Neural cell (in vitro differentiated cells): ENCODE results near the gene FNDC10. TPM values are rescaled to one million over a fixed set of nuclear protein-coding genes. Genes with fewer than 3 reads are reported as not detected.

ENCODE experiments used
- H2AFZ ChIP-seq: fragments of 200-600, 300-800 bp; sonication (generic), shearing (Covaris generic); 2 replicates; pipeline ENCODE4 v1.6.0; 2014; ENCODE audit warnings: low read depth, mild to moderate bottlenecking, antibody characterized with exemption, low read length, moderate library complexity
- H3F3A ChIP-seq: fragments of 200-600 bp; shearing (Covaris generic); 2 replicates; pipeline ENCODE4 v1.6.1; 2016; ENCODE audit warnings: mild to moderate bottlenecking, moderate library complexity, mixed read lengths, antibody characterized with exemption, low read length; ENCODE audit not compliant: insufficient read depth, poor library complexity, severe bottlenecking
- H3K27ac ChIP-seq: fragments of 200-600, 300-800 bp; sonication (generic), shearing (Covaris generic); 2 replicates; pipeline ENCODE4 v1.5.1; 2014; ENCODE audit warnings: mild to moderate bottlenecking, low read length, moderate library complexity
- H3K27me3 ChIP-seq: fragments of 300-800, 200-600 bp; sonication (generic), shearing (Covaris generic); 2 replicates; pipeline ENCODE4 v1.6.0; 2014; ENCODE audit warnings: mild to moderate bottlenecking, low read depth, low read length, moderate library complexity; ENCODE audit not compliant: insufficient read depth
- H3K36me3 ChIP-seq: fragments of 300-800, 200-600 bp; sonication (generic), shearing (Covaris generic); 2 replicates; pipeline ENCODE4 v1.5.1; 2014; ENCODE audit warnings: mild to moderate bottlenecking, antibody characterized with exemption, low read length, moderate library complexity; ENCODE audit not compliant: insufficient read depth
- H3K4me2 ChIP-seq: fragments of 300-800, 200-600 bp; sonication (generic), shearing (Covaris generic); 2 replicates; pipeline ENCODE4 v1.6.0; 2014; ENCODE audit warnings: mild to moderate bottlenecking, low read length
- H3K4me3 ChIP-seq: fragments of 300-800, 200-600 bp; sonication (generic), shearing (Covaris generic); 2 replicates; pipeline ENCODE4 v1.5.1; 2014; ENCODE audit warnings: mild to moderate bottlenecking, low read length, moderate library complexity
- H3K79me2 ChIP-seq: fragments of 200-600 bp; shearing (Covaris generic); replicated peaks from 2 replicates; pipeline ENCODE4 v1.6.0; 2014; ENCODE audit warnings: mild to moderate bottlenecking, low read length, moderate library complexity; ENCODE audit not compliant: insufficient read depth
- H3K9ac ChIP-seq: fragments of 300-800, 200-600 bp; sonication (generic), shearing (Covaris generic); 2 replicates; pipeline ENCODE4 v1.6.1; 2016; ENCODE audit warnings: mild to moderate bottlenecking, low read length, mixed read lengths
- H3K9me2 ChIP-seq: fragments of 200-600 bp; shearing (Covaris generic); 2 replicates; pipeline ENCODE4 v1.6.1; 2016; ENCODE audit warnings: mild to moderate bottlenecking, low read length, mixed read lengths; ENCODE audit not compliant: insufficient read depth
- H3K9me3 ChIP-seq: fragments of 200-600, 300-800 bp; sonication (generic), shearing (Covaris generic); 2 replicates; pipeline ENCODE4 v1.6.1; 2016; ENCODE audit warnings: mild to moderate bottlenecking, mixed run types, low read length, moderate library complexity, mixed read lengths
- H4K20me1 ChIP-seq: fragments of 200-600 bp; shearing (Covaris generic); 2 replicates; pipeline ENCODE4 v1.6.1; 2016; ENCODE audit warnings: mild to moderate bottlenecking, mixed run types; ENCODE audit not compliant: insufficient read depth
- CTCF ChIP-seq: fragments of 450-650 bp; IDR thresholded peaks from 2 replicates; pipeline ENCODE4 v1.5.1; 2014; ENCODE audit warnings: antibody characterized with exemption, mild to moderate bottlenecking, moderate library complexity; ENCODE audit not compliant: poor library complexity, severe bottlenecking
- EP300 ChIP-seq: fragments of 450-650 bp; conservative IDR thresholded peaks from 2 replicates; pipeline ENCODE4 v1.6.1; 2014; ENCODE audit warnings: antibody characterized with exemption, mild to moderate bottlenecking, moderate library complexity; ENCODE audit not compliant: poor library complexity, severe bottlenecking
- EZH2 ChIP-seq: fragments of 200-600, 300-800 bp; shearing (Covaris generic), sonication (generic); IDR thresholded peaks from 2 replicates; pipeline ENCODE4 v1.6.1; 2014; ENCODE audit warnings: antibody characterized with exemption, low read length, borderline replicate concordance, mild to moderate bottlenecking; ENCODE audit not compliant: insufficient read depth, poor library complexity, severe bottlenecking
- MXI1 ChIP-seq: fragments of 450-650 bp; conservative IDR thresholded peaks from 2 replicates; pipeline ENCODE4 v1.6.1; 2014; ENCODE audit warnings: antibody characterized with exemption, mild to moderate bottlenecking; ENCODE audit not compliant: poor library complexity, severe bottlenecking
- POLR2AphosphoS5 ChIP-seq: IDR thresholded peaks from 2 replicates; pipeline ENCODE4 v1.6.1; 2012
- RAD21 ChIP-seq: fragments of 450-650 bp; conservative IDR thresholded peaks from 2 replicates; pipeline ENCODE4 v1.6.1; 2014; ENCODE audit warnings: antibody characterized with exemption, mild to moderate bottlenecking, moderate library complexity
- REST ChIP-seq: IDR thresholded peaks from 2 replicates; pipeline ENCODE4 v1.6.1; 2012; ENCODE audit warnings: borderline replicate concordance
- SMC3 ChIP-seq: fragments of 450-650 bp; conservative IDR thresholded peaks from 2 replicates; pipeline ENCODE4 v1.6.1; 2014; ENCODE audit warnings: antibody characterized with exemption, mild to moderate bottlenecking, moderate library complexity; ENCODE audit not compliant: poor library complexity
- TAF1 ChIP-seq: IDR thresholded peaks from 2 replicates; pipeline ENCODE4 v1.6.1; 2012; ENCODE audit warnings: low read depth
- polyA plus RNA-seq: library from polyadenylated mRNA; depleted of rRNA; stranded (reverse); fragments of >200 nt; gene quantifications from 2 replicates; pipeline ENCODE4 v1.2.3, GENCODE V29; 2014

FNDC10 gene
- polyA plus RNA-seq, 1 donor from 2014 or later: 4.5 TPM

- Histone ChIP-seq H3K9me2 (no peaks in the 10 kb centered on the region), H3F3A (no peaks in the 10 kb centered on the region), H3K27me3 (peaks cover 6% of the 10 kb centered on the region), H3K4me2 (no peak overlapping the region), H3K9ac (no peak overlapping the region), H3K36me3 (no peaks in the 10 kb centered on the region), H2AFZ (no peak overlapping the region), H3K79me2 (no peaks in the 10 kb centered on the region), H3K27ac (no peak overlapping the region), H3K9me3 (no peaks in the 10 kb centered on the region), H4K20me1 (no peaks in the 10 kb centered on the region), H3K4me3 (no peak overlapping the region)
- no peak for TF ChIP-seq RAD21
- TF ChIP-seq SMC3: no peak
- no peak for TF ChIP-seq TAF1
- no peak for TF ChIP-seq MXI1
- no peak for TF ChIP-seq EZH2
- no peak for TF ChIP-seq POLR2AphosphoS5
- no peak for TF ChIP-seq CTCF
- TF ChIP-seq EP300: no peak
- no peak for TF ChIP-seq REST
Measured at GRCh38 chr1:1582585-1583346, 17.2 kb downstream of the FNDC10 start.

GRCh38 chr1:1578371-1578940 lies 21.5 kb downstream of the FNDC10 start:
- Histone ChIP-seq H3K9ac (no peak overlapping the region), H3K9me3 (no peaks in the 10 kb centered on the region), H3K4me2 (no peak overlapping the region), H3K27me3 (peaks cover 4% of the 10 kb centered on the region), H3F3A (no peaks in the 10 kb centered on the region), H3K79me2 (peaks cover 4% of the 10 kb centered on the region), H3K4me3 (no peak overlapping the region), H2AFZ (no peak overlapping the region), H3K36me3 (no peaks in the 10 kb centered on the region), H3K9me2 (no peaks in the 10 kb centered on the region), H3K27ac (no peak overlapping the region), H4K20me1 (no peaks in the 10 kb centered on the region)
- TF ChIP-seq REST (no peak), POLR2AphosphoS5 (no peak), SMC3 (no peak), MXI1 (no peak), TAF1 (no peak), RAD21 (no peak), EP300 (no peak), CTCF (no peak), EZH2 (no peak)
